H9 (cell line): ENCODE results near the gene CCDC91. TPM values are rescaled to one million over a fixed set of nuclear protein-coding genes. Genes with fewer than 3 reads are reported as not detected.

Experiments
- DNase-seq: peaks from one replicate; pipeline ENCODE4 v3.0.0-alpha.2; 2017
- H2AFZ ChIP-seq: one replicate; pipeline ENCODE4 v1.6.1; 2013; ENCODE audit warnings: mild to moderate bottlenecking, low read length, control low read depth, moderate library complexity
- H2AK5ac ChIP-seq: 2 replicates; pipeline ENCODE4 v1.6.1; 2013; ENCODE audit warnings: low read length, control low read depth, mixed read lengths; ENCODE audit not compliant: insufficient read length
- H2BK120ac ChIP-seq: one replicate; pipeline ENCODE4 v1.6.1; 2013; ENCODE audit warnings: low read depth, mild to moderate bottlenecking, low read length, control low read depth, inconsistent platforms; ENCODE audit not compliant: poor library complexity, severe bottlenecking
- H2BK12ac ChIP-seq: 2 replicates; pipeline ENCODE4 v1.6.1; 2013; ENCODE audit warnings: low read length, control low read depth, mixed read lengths, low read depth; ENCODE audit not compliant: insufficient read length
- H2BK15ac ChIP-seq: 2 replicates; pipeline ENCODE4 v1.6.1; 2013; ENCODE audit warnings: low read depth, low read length, control low read depth
- H2BK20ac ChIP-seq: one replicate; pipeline ENCODE4 v1.6.1; 2013; ENCODE audit warnings: low read depth, mild to moderate bottlenecking, low read length, control low read depth, inconsistent platforms; ENCODE audit not compliant: poor library complexity, severe bottlenecking
- H2BK5ac ChIP-seq: 2 replicates; pipeline ENCODE4 v1.6.1; 2013; ENCODE audit warnings: low read length, control low read depth, mixed read lengths; ENCODE audit not compliant: insufficient read length
- H3K14ac ChIP-seq: 2 replicates; pipeline ENCODE4 v1.6.1; 2013; ENCODE audit warnings: low read length, control low read depth; ENCODE audit not compliant: insufficient read depth
- H3K18ac ChIP-seq: 2 replicates; pipeline ENCODE4 v1.6.1; 2013; ENCODE audit warnings: low read depth, mild to moderate bottlenecking, mixed read lengths, low read length, control low read depth; ENCODE audit not compliant: insufficient read length
- H3K23ac ChIP-seq: 2 replicates; pipeline ENCODE4 v1.6.1; 2013; ENCODE audit warnings: low read length, control low read depth, mixed read lengths, low read depth; ENCODE audit not compliant: insufficient read length
- H3K23me2 ChIP-seq: 2 replicates; pipeline ENCODE4 v1.6.1; 2013; ENCODE audit warnings: low read depth, mild to moderate bottlenecking, mixed read lengths, low read length, control low read depth; ENCODE audit not compliant: insufficient read length, poor library complexity, severe bottlenecking
- H3K27ac ChIP-seq: 2 replicates; pipeline ENCODE4 v1.5.1; 2013; ENCODE audit warnings: low read length, control low read depth, mixed read lengths, low read depth; ENCODE audit not compliant: insufficient read length
- H3K27me3 ChIP-seq: 2 replicates; pipeline ENCODE4 v1.6.1; 2013; ENCODE audit warnings: low read length, control low read depth, inconsistent platforms; ENCODE audit not compliant: insufficient read depth
- H3K4ac ChIP-seq: 2 replicates; pipeline ENCODE4 v1.6.1; 2013; ENCODE audit warnings: low read depth, mild to moderate bottlenecking, control low read depth, inconsistent platforms, low read length, moderate library complexity
- H3K4me1 ChIP-seq: 2 replicates; pipeline ENCODE4 v1.6.1; 2013; ENCODE audit warnings: low read length, control low read depth, inconsistent platforms; ENCODE audit not compliant: insufficient read depth
- H3K4me2 ChIP-seq: 2 replicates; pipeline ENCODE4 v1.6.1; 2013; ENCODE audit warnings: low read length, control low read depth, mixed read lengths; ENCODE audit not compliant: insufficient read length, insufficient read depth
- H3K56ac ChIP-seq: 2 replicates; pipeline ENCODE4 v1.6.1; 2013; ENCODE audit warnings: low read depth, mild to moderate bottlenecking, mixed read lengths, low read length, control low read depth; ENCODE audit not compliant: insufficient read length
- H3K79me1 ChIP-seq: 2 replicates; pipeline ENCODE4 v1.6.1; 2013; ENCODE audit warnings: low read depth, mild to moderate bottlenecking, moderate library complexity, low read length, control low read depth, inconsistent platforms; ENCODE audit not compliant: insufficient read depth, poor library complexity, severe bottlenecking
- H3K79me2 ChIP-seq: 2 replicates; pipeline ENCODE4 v1.6.1; 2013; ENCODE audit warnings: low read length, control low read depth, inconsistent platforms; ENCODE audit not compliant: insufficient read depth
- H3K9ac ChIP-seq: 2 replicates; pipeline ENCODE4 v1.6.1; 2013; ENCODE audit warnings: low read length, control low read depth, mixed read lengths; ENCODE audit not compliant: insufficient read length; ENCODE audit errors: extremely low read depth
- H3K9me3 ChIP-seq: one replicate; pipeline ENCODE4 v1.6.1; 2013; ENCODE audit warnings: low read depth, low read length, inconsistent platforms; ENCODE audit not compliant: control insufficient read depth
- H3T11ph ChIP-seq: one replicate; pipeline ENCODE4 v1.6.1; 2013; ENCODE audit warnings: mild to moderate bottlenecking, low read length, control low read depth, inconsistent platforms
- H4K20me1 ChIP-seq: one replicate; pipeline ENCODE4 v1.6.1; 2013; ENCODE audit not compliant: control insufficient read depth, insufficient read length, insufficient read depth
- H4K5ac ChIP-seq: 2 replicates; pipeline ENCODE4 v1.6.1; 2013; ENCODE audit warnings: low read depth, mild to moderate bottlenecking, mixed read lengths, low read length, control low read depth; ENCODE audit not compliant: insufficient read length
- H4K8ac ChIP-seq: replicated peaks from 2 replicates; pipeline ENCODE4 v1.6.1; 2013; ENCODE audit warnings: low read length, control low read depth, mixed read lengths, low read depth; ENCODE audit not compliant: insufficient read length
- H4K91ac ChIP-seq: 2 replicates; pipeline ENCODE4 v1.6.1; 2013; ENCODE audit warnings: low read depth, mild to moderate bottlenecking, moderate library complexity, mixed read lengths, low read length, control low read depth; ENCODE audit not compliant: insufficient read length
- H3K27ac Mint-ChIP-seq, 3 experiments: 2 replicates in 2 of 3; 3 replicates in 1 of 3; pipeline ENCODE4 v1.8.0; 2020 to 2021; ENCODE audit warnings: mixed read lengths in 3 of 3, mild to moderate bottlenecking in 1 of 3, moderate library complexity in 1 of 3
- H3K27me3 Mint-ChIP-seq: 2 replicates; pipeline ENCODE4 v1.8.0; 2021; ENCODE audit warnings: low read depth, mild to moderate bottlenecking, moderate library complexity, mixed read lengths
- H3K36me3 Mint-ChIP-seq, 3 experiments: 2 replicates in 2 of 3; 3 replicates in 1 of 3; pipeline ENCODE4 v1.8.0; 2020 to 2021; ENCODE audit warnings: low read depth in 3 of 3, mixed read lengths in 3 of 3; ENCODE audit not compliant: insufficient read depth in 1 of 3
- H3K4me1 Mint-ChIP-seq, 2 experiments: 2 replicates each; pipeline ENCODE4 v1.8.0; 2020; ENCODE audit warnings: mixed read lengths in 2 of 2
- H3K4me3 Mint-ChIP-seq, 2 experiments: 2 replicates in 1 of 2; 3 replicates in 1 of 2; pipeline ENCODE4 v1.8.0; 2020 to 2021; ENCODE audit warnings: mild to moderate bottlenecking in 2 of 2, mixed read lengths in 2 of 2, moderate library complexity in 1 of 2
- H3K9me3 Mint-ChIP-seq, 2 experiments: 2 replicates in 1 of 2; 3 replicates in 1 of 2; pipeline ENCODE4 v1.8.0; 2020; ENCODE audit warnings: mild to moderate bottlenecking in 2 of 2, mixed read lengths in 2 of 2, moderate library complexity in 1 of 2
- total RNA-seq: library from RNA; stranded (reverse); gene quantifications from 2 replicates; pipeline ENCODE4 v1.2.1, GENCODE V29; 2021
- TF ChIP-seq, protein P1 (sequence below): fragments of 200-600 bp; sonication (generic); conservative IDR thresholded peaks from 3 replicates; pipeline ENCODE4 v1.8.0; 2021; ENCODE audit warnings: antibody characterized with exemption, mild to moderate bottlenecking

Gene CCDC91
- total RNA-seq, 1 experiment from 2014 or later: 22.7 TPM

DNA sequence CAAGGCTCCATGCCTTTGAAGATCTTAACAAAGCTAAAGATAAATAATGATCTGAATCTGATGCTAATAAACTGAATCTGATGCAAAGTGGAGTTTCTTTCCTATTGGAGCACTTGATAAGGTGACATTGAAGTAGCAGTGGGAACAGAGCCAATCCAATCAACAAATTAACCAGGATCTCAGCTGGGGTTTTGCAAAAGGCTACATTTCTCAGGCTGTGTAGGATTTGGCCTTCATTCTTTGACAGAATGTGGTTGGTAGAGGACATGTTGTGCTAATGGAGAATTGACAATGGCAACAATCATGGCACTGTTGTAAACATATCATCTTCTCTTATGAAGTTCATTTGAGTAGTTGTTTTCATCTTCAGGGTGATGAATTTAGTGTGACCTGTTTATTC lies 164.9 kb downstream of the CCDC91 start:
- peaks cover 4 to 5% of the 10 kb centered on the region in 2 experiments; a peak in 3 of 4 replicates for H3K4me1 Mint-ChIP-seq
- Histone ChIP-seq H3K9ac (no peak overlapping the region), H4K91ac (no peak overlapping the region), H3K4me1 (no peaks in the 10 kb centered on the region), H2AK5ac (no peak overlapping the region), H3K23ac (no peak overlapping the region), H2BK15ac (no peak overlapping the region), H3K56ac (no peak overlapping the region), H3K79me2 (no peaks in the 10 kb centered on the region), H3K79me1 (no peaks in the 10 kb centered on the region), H4K5ac (no peak overlapping the region), H2BK20ac (no peak overlapping the region), H3K9me3 (no peaks in the 10 kb centered on the region), H3K27me3 (no peaks in the 10 kb centered on the region), H3K14ac (no peak overlapping the region), H2BK12ac (no peak overlapping the region), H3K4me2 (no peak overlapping the region), H3K27ac (no peak overlapping the region), H3K18ac (no peak overlapping the region), H3K4ac (no peak overlapping the region), H2BK5ac (no peak overlapping the region), H3T11ph (no peak overlapping the region), H2AFZ (no peak overlapping the region), H4K20me1 (no peaks in the 10 kb centered on the region), H4K8ac (no peak overlapping the region), H2BK120ac (no peak overlapping the region), H3K23me2 (no peaks in the 10 kb centered on the region)
- H3K27ac Mint-ChIP-seq: peak overlapping the region in 2 of 3 experiments; percentile 5 to 7; a peak in 3 of 7 replicates
- H3K9me3 Mint-ChIP-seq: peaks cover 9 to 19% of the 10 kb centered on the region in 2 experiments; a peak in 4 of 5 replicates
- no peak overlapping the region for H3K4me3 Mint-ChIP-seq
- DNase-seq: no peak
- no peaks in the 10 kb centered on the region for H3K27me3 Mint-ChIP-seq
- TF ChIP-seq, protein P1, sequence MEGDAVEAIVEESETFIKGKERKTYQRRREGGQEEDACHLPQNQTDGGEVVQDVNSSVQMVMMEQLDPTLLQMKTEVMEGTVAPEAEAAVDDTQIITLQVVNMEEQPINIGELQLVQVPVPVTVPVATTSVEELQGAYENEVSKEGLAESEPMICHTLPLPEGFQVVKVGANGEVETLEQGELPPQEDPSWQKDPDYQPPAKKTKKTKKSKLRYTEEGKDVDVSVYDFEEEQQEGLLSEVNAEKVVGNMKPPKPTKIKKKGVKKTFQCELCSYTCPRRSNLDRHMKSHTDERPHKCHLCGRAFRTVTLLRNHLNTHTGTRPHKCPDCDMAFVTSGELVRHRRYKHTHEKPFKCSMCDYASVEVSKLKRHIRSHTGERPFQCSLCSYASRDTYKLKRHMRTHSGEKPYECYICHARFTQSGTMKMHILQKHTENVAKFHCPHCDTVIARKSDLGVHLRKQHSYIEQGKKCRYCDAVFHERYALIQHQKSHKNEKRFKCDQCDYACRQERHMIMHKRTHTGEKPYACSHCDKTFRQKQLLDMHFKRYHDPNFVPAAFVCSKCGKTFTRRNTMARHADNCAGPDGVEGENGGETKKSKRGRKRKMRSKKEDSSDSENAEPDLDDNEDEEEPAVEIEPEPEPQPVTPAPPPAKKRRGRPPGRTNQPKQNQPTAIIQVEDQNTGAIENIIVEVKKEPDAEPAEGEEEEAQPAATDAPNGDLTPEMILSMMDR: no peak
- peaks cover 15 to 31% (median 18%) of the 10 kb centered on the region in 3 experiments for H3K36me3 Mint-ChIP-seq
